Right hindlimb (tissue), 1 donor: ENCODE measurements around the gene THSD4.
"Not testable (repeated sequence)": the region's sequence is repeated elsewhere in the genome, so short reads cannot be mapped to it uniquely, and the experiment has no call there.

Experiments used
- DNase-seq: peaks from one replicate; pipeline ENCODE4 v3.0.0-alpha.2; 2018

Gene THSD4

DNA sequence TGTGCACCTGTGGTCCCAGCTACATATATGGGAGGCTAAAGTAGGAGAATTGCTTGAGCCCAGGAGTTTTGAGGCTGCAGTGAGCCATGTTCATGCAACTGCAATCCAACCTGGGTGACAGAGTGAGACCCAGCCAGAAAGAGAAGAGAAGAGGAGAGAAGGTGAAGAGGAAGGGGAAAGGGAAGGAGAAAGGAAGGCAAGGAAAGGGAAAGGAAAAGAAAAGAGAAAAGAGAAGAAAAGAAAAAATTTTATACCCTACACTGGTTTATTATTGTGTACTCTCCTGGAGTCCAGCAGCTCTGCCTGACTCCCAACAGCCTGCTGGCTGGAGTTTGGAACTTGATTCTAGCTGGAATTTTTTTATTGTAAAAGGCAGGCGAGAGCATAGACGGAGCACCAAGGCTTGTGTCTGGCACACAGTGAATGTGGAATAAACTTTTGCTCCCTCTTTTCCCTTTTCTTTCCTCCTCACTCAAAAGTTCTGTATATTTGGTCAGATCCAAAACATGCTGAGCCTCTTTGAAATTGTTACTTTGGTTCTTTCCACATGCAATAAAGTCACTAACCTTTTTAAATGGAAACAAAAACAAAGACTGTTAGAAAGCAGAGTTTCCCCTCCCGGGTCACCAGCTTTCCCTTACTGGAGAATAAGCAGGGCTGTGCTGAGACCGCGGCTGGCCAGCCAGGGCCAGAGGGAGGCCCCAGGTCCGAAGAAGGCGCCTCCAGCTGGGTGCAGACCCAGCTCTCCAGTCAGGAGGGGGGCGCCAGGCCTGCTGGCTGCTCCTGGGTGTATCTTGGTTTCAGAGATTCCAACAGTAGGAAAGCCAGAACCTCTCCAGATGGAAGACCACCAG lies 9.9 kb downstream of the THSD4 start:
- no peak for DNase-seq

DNA sequence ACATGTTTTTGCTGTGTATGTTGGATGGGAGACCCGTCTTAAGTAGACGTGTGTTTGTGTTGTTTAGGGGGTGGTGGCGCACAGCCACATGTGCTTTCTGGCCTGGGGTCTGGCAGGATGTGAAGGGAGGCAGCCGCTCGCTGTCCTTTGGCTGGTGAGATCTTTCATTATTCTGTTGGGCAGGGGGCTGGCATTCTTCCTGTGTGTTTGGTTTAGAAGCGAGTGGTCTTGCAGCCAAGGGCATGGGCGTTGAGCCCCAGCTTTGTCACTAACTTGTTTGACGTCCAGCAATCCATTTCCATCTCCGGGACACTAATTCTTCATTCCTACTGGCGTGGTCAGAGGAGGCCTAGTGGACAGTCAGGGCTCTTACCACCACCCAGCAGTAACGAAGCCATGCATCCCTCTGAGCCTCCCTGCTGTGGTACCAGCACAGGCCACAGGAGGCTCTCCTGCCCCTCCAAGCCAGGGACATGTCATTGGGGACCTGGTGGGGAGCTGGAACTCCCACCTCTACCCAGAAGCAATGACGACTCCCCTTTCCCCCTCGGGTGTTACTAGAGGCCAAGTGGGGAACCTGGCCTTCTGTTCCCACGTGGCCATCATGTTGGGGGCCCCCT lies 10.7 kb downstream of the THSD4 start:
- DNase-seq, result no peak

DNA sequence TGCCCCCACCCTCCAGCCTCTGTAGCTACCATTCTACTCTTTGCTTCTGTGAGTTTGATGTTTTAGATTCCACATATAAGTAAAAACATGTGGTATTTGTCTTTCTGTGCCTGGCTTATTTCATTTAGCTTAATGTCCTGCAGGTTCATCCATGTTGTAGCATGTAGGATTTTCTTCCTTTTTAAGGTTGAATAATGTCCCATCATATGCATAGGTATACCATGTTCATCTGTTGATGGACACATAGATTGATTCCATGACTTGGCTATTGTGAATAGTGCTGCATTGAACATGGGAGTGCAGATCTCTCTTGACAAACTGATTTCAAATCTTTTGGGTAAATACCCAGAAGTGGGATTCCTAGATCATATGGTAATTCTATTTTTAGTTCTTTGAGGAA lies 11.8 kb downstream of the THSD4 start:
- no peak for DNase-seq

DNA sequence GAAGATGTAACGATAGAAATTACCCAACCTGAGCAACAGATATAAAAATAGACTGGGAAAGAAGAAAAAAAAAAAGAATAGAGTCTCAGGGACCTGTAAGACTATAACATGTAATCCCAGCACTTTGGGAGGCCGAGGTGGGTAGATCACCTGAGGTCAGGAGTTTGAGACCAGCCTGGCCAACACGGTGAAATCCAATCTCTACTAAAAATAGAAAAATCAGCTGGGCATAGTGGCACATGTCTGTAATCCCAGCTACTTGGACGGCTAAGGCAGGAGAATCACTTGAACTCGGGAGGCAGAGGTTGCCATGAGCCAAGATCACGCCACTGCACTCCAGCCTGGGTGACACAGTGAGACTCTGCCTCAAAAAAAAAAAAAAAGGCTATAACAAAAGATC lies 12.9 kb downstream of the THSD4 start:
- not testable (repeated sequence) for DNase-seq

DNA sequence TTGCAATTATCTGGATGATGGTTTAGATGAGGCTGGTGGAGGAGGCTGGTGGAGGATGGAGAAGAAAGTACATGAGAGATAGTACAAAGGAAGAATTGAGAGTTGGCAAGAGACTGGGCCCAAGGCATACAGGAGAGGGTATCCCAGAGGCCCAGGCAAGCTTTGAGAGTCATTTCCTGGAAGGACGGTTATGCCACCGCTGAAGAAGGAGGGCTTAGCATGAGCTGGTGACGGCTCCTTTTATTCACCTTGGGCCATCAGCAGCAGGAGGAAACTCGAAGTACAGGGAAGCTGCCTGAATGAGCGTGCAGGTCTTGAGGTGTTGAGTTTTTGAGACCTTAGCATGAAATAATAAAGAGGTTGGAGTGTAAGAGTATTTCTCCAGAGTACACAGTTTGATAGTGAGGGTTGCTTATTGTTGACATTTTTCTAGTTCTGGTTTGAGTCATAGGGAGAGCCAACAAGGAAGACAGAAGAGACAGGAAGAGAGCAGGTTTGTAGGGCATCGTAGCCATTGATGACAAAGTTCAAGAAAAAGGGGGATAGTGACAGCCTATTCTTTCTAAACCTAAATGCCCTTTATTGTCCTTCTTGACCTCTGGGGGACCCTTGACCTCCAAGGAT lies 13.8 kb downstream of the THSD4 start:
- DNase-seq, result no peak

DNA sequence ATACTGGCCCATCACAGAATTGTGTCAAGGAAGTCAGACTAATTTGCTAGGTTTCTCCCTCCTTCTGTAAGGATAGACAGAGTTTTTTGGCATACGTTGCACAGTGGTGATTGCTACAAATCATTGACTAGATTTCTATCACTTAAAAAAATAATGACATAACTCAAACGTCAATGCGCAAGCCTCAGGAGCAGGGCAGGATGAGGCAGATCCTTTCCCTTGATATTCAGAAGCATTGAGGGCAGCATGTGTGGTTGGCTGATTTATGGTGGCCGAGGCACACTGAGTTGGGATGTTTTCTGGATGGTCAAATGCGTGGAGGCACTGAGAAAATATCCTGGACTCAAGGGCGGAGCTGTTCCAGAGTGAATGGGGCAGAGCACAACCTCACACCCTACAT lies 14.4 kb downstream of the THSD4 start:
- no peak for DNase-seq

DNA sequence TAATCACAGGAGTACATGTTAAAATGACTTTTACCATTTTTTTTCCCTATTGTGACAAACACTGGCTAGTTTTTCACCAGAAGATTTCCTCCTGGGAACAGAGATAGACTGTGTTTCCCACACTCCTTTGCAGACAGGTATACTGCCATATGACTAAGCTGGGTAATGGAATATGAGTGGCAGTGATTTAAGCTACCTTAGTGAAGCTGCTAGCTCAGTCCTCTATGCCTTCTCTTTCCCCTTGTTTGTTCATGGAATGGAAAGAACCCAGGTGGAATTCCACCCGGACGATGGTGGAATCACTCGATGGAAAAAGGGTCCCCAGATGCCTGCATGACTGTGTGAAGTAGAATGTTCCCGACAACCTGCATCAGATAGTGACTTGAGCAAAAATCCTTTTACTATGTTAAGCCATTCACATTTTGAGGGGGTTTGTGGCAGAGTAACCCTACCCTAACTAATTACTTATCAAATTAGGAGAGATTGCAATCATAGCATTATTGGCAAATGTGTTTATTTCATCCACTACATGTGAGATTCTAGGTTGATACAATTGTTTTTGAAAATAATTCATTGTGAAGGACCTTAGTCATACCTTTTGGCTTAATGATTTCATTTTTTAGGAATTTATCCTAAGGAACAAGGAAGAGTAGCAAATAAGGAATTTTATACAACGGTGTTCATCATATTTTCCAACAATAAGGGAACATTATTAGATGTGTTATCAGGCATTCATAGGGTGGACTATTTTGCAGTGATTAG lies 16.5 kb downstream of the THSD4 start:
- no peak for DNase-seq

DNA sequence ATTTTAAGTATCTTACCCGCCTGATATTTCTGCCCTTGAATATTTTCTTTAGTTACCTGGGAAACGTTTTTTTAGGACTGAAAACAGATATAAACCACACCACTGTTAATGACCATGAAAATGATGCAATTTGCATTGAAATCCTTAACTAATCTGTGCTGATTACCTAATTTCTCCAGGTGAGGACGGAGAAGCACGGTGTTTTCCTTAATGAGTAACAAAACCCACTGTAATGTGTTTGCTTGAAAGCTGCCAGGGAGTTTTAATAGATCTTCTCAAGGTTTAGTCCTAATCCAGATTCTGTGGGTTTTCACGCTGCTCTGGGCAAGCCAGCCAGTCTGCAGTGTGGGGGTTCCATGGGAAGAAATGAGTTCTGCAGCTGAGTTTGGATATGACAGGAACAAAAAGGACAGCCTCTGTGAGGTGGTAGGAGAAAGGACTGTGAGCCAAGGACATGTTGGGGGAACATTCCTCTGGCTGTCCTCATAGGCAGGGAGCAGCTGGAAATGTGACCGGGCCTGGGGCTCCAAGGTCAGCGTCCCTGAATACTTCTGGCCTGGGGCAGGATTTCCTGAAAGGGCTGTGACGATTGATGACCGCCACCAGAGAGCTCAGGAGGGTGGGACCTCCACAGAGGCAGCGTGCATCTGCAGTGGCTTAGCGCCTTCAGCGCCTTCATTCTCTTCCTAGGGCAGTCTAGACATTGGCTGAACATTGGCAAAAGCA lies 18.6 kb downstream of the THSD4 start:
- DNase-seq, result no peak

DNA sequence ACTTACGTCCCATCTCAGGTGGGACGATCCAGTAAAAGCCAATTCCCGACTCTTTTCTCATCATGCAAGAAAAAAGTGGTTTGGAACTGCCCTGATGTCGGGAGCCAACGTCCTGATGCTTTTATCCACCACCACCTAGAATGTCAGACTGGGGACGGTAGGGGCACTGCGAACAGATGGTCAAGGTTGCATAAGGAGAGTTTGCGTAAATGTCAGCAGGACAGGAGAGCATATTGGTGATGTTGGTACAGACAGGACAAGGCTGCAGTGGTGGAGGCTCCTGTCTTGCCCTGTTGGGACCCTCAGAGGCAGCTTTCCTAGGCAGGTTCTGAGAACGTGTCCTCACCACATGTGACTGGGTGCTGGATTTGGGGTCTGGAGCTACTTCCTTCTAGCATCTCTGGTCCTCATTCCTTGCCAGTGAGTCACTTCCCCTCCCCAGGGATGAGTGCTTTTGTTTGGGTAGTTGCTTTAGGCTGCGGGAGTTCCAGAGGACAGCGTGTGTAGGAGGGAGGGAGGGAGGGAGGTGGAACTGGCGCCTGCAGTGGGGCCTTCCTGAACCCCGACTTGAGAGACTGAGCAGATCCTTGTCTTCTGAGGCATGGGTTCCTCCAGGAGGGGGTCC lies 21.0 kb downstream of the THSD4 start:
- no peak for DNase-seq

DNA sequence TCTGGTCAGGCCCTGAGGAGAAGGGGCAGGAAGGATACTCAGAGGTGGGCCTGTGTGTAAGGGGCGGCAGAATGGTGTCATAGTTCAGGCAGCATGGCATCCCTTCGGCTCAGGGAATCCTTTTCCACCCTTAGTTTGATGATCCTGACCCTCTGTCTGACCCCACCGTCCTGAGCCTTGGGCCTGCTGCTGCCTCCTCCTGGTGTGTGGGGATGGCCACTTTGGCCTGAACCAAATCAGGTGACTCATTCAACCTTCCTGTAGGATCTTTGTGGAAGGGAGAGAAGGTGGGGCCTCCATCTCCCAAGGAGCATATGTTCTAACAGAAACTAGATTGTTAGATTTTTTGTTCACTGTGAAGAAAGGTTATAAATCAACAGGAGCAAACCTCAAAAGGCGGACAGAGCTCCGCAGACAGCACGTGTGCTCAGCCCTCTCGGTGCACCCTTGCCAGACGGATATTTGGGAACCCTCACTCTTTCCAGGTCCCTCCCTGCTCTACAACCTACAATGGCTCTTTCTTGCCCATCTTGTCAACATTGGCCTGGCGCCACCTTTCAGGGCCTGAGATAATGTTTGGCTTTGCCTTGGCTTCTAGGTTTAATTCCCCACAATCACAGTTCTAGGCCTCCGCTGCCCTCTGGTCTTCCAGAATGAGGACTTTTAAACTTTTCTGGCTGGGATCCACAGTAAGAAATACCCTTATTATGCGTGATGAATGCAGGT lies 21.7 kb downstream of the THSD4 start:
- DNase-seq, result no peak

DNA sequence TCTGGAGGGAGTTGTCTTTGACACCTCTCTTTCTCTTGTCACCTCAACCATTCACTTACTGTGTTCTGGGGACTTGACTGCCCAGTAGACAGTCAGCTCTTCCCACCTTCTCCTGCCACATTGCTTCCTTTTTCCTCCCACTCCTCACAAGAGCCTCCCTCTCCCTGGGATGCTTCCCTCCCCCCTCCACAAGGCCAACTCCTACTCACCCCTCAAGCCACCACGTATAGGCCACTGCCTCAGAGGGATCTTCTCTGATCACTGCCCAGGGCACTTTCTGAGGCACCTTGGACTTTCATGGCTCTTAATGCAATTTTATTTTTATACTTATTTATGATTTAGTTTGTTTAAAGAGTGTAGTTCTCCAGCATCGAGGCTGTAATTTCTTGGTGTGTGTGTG lies 23.2 kb downstream of the THSD4 start:
- DNase-seq, result no peak

DNA sequence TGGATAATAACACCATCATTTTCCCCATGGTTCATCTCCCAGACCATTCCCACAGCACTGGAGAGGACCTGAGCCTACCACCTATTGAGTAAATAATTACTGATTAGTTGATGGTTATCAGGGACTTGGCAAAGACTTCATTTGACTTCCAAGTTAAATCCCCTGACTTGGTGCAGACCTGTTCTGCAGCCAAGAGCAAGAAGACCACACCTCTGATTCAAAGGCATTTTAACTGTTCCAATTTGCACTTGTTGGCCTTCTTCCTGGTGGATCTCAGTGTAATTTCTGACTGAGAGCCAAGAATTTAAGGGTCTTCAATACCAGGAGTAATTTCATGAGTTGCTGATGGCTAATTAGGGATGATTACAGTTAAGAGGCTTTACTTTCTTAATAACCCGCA lies 24.0 kb downstream of the THSD4 start:
- DNase-seq, result no peak

DNA sequence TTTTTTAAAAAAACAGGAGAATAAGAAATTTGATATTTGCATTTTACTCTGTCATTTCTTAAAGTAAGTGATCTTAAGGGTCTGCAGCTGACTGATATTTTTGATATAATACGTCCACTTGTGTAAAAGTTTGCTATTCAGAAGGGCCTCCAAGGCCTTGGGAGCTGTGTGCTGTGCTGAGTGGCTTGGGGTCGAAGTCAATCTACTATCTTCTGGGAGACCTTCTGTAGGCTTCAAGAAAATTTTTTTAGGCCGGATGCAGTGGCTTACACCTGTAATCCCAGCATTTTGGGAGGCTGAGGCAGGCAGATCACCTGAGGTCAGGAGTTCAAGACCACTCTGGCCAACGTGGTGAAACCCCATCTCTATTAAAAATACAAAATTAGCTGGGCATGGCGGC lies 26.3 kb downstream of the THSD4 start:
- no peak for DNase-seq

DNA sequence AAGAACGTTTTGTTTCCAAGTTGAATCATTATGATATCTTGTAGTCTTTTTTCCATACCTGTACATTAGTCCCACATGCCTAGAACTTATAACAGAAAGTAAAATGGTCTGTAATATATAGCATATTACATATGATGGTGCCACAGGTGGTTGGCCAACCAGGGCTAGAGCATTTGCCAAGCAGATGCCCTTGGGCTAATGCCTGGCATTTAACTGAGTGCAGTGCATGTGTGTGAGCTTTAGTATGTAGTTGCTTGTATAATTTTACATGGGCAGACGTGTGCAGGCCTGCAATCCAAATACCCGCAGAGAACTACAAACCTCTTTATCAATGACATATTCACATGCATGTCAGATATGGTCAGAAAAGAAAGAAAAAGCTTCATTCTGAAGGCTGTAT lies 27.5 kb downstream of the THSD4 start:
- DNase-seq, result no peak

DNA sequence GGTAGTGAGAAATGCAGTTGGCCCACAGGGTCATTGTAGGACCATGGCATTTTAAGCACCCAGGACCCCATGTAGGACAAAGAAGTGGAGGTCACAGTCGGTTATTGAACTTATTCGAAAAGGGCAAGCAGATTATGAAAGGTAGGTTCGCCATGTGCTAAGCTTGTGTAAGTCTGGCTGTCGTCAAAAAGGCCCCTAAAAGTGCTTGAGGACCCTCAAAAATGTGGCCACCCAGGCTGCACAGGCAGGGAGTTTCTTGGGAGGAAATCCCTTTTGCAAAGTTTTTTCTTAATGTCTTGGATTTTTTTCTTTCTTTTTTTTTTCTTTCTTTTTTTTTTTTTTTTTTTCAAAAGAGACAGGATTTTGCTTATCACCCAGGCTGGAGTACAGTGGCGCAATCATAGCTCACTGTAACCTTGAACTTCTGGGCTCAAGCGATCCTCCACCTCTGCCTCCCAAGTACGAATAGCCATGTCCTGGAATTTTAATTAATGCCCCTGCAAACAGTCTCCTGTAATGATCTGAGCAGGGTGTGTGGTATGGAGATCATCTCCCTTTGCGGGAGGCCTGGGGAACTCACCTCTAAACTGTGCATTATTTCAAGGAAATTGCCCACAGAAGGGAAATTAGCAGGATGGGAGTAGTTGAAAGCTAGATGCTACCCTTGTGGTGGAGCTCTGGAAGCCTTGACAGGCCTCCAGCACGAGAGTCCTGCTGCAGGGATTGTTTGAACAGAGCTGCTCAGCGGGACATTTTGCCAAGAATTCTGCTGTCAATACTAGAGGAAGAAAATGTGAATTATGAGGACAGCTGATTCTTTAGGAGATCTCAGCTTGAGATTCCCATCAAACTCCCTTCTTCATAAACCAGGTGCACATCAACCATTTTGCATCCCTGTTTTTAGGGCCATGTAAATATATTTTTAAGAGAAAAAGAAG lies 28.4 kb downstream of the THSD4 start:
- DNase-seq, result no peak

DNA sequence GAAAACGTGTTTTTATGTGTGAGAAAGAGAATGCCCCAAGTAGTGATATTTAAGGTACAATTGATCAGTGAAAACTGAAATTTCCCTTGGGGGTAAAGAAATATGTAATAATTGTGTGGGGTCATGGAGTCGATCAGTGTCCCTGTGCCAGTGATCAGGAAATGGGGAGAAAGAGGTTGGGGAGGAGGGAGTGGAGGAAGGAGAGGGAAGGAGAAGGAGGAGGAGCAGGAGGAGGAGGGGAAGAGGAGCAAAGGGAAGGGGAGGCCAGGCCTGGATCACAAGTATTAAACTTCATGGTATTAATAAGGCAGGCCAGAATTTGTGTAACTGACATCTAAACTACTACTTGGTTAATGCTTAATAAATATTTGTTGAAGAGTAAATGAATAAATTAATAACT lies 30.4 kb downstream of the THSD4 start:
- no peak for DNase-seq

DNA sequence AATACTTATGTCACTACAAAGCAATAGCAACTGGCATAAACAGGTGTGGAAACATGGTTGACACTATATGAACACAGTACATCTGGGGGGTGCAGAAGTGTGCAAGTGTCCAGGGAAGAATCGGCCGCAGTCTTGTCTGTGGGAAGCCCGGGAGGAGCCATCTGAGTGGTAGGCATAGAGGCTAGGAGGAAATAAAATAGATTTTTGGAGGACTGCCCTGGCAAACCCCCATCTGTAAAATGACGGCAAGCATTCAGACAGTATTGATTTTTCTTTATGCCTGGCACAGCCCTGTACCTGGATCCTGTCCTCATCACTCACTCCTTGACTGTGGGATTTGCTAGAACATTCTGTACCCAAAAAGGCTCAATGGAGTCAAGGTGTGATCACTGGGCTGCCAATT lies 31.3 kb downstream of the THSD4 start:
- no peak for DNase-seq

DNA sequence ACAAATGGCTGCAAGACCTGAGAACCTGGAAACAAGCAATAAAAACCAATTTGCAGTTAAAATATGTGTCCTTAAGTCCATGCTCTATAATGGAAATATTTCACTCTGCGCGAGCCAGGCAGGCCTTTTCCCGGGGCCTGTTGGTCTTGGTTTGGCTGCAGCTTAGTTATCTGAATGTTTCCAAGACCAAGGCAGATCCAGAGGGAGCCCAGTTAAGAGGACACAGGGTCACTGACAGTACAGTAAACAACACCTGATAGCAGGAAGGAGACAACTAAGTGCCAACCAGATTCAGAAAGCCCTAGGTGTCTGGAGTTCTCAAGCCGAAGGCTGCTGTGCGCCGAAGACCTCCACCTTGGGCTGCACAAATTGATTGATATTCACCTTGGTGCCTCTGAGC lies 32.8 kb downstream of the THSD4 start:
- no peak for DNase-seq

DNA sequence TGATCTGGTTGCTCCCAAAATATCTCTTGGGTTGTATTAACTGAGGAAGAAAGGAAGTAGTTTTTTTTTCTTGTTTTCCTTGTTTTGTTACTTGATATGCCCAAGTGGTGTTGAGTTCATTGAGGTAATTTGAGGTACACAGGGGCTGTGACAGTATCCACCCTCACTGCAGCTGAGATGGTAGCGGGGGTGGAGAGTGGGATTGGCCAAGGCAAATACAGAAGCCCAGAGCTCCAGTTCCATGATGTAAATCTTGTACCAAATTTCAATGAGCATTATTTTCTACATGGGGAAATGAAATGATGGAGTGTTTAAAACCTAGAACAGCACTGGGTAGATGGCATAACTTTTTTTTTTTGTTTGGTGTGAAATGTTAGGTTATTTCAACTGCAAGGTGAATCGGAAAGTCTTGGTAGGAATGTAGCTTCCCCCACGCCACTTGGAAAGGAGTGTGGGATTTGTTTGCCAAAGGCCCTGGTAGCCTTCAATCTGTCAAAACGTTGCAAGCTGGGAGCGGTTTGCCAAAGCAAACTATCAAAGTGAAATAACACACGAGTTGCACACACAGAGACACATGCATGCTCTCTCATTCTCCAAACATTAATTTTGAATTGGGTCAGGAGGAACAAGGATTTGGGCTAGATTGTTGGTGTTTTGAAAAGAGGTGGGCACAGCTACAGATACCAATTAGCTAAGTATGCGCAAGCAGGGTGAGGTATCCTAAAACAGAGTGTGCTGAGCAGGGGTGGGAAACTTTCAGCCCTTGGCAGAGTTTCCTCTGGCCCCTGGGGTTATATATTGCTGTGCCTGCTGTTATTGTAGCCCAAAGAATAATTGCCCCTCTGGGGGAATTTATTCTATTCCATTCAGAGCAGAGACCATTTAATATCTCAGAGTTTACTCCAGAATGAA lies 34.6 kb downstream of the THSD4 start:
- peak; percentile 43 for DNase-seq
